Vagina (tissue), 2 donors: Measurements from ENCODE around the gene CBFA2T2.

Source experiments
- POLR2A ChIP-seq, 2 donors: fragments of 450-650 bp; IDR thresholded peaks; one replicate each; pipeline ENCODE4 v1.6.1; 2017; ENCODE audit warnings: antibody characterized with exemption in 2 of 2, mild to moderate bottlenecking in 2 of 2, moderate library complexity in 2 of 2
- TF ChIP-seq, protein P1 (sequence below), 3 experiments: fragments of 450-650 bp in 2 of 3; fragments of 200-600 bp in 1 of 3; sonication (generic) in 1 of 3; IDR thresholded peaks; one replicate each; pipeline ENCODE4 v1.5.1; 2017 to 2019; ENCODE audit warnings: antibody characterized with exemption in 3 of 3, mild to moderate bottlenecking in 2 of 3, moderate library complexity in 2 of 3

DNA sequence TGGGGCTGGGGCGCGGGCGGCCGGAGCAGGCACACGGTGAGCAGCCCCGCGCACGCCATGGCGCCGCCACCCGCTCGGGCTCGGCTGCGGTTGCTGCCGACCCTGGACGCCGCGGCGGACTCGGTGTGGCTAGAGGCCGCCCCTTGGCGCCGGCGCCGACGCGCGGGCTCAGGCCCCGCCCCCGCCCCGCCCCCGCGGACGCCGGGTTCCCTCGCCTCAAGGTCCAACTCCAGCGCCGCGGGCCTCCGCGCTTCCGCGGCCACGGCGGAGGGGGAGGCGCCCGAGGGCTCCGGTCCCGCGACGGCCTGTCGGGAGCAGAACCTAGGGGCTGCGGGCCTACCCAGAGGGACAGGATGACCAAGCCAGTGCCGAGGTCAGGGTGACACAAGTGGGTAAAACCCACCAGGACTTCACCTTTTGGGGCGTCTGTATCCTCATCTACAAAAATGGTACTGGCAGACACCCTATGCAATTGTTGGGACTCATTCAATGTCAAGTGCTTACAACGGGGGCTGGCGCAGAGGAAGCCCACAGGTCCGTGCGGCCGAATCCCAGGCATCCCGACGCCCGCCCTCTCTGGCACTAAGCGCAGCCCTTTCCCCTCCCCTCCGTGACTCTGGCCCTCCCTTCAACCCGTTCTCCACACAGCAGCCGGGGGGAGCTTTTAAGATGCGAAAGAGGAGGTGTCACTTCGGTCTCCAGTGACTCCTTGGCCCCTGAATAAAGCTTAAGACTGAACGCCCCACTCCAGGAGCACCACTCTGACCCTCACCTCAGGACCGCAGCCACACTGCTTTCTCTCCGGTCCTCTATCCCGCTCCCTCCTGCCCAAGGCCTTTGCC is 184.6 kb downstream of the CBFA2T2 start, which contains the start of gene NECAB3:
- peak in 1 of 2 donors; percentile 66 for TF ChIP-seq POLR2A (IDR thresholded peaks at IDR 0.05)
- TF ChIP-seq, protein P1, sequence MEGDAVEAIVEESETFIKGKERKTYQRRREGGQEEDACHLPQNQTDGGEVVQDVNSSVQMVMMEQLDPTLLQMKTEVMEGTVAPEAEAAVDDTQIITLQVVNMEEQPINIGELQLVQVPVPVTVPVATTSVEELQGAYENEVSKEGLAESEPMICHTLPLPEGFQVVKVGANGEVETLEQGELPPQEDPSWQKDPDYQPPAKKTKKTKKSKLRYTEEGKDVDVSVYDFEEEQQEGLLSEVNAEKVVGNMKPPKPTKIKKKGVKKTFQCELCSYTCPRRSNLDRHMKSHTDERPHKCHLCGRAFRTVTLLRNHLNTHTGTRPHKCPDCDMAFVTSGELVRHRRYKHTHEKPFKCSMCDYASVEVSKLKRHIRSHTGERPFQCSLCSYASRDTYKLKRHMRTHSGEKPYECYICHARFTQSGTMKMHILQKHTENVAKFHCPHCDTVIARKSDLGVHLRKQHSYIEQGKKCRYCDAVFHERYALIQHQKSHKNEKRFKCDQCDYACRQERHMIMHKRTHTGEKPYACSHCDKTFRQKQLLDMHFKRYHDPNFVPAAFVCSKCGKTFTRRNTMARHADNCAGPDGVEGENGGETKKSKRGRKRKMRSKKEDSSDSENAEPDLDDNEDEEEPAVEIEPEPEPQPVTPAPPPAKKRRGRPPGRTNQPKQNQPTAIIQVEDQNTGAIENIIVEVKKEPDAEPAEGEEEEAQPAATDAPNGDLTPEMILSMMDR (IDR thresholded peaks at IDR 0.05) = peak in 1 of 3 experiments; percentile 20
